GM13977 (cell line): ENCODE measurements around the gene CALHM1.

Experiments
- DNase-seq: peaks from one replicate; pipeline ENCODE4 v3.0.0; 2012; ENCODE audit warnings: low spot score
- CTCF ChIP-seq: IDR thresholded peaks from 2 replicates; pipeline ENCODE4 v1.5.1; 2012; ENCODE audit warnings: mild to moderate bottlenecking, control low read depth; ENCODE audit not compliant: insufficient read depth; ENCODE audit errors: extremely low read depth, missing control alignments
- in situ Hi-C: fragments of 300-500 bp; cut with MboI; formaldehyde crosslinking; loops from one replicate; pipeline ENCODE4 v1.12.0; 2022; ENCODE audit warnings: low sequenced_read_pairs, low pct_unique_long_range_greater_than_20kb, mixed read lengths, inconsistent platforms; ENCODE audit not compliant: unreplicated experiment

The CALHM1 gene

GRCh38 chr10:103474077-103474476 lies 15.4 kb upstream of the CALHM1 start:
- TF ChIP-seq CTCF = no peak

GRCh38 chr10:103473261-103473671 lies 14.6 kb upstream of the CALHM1 start:
- in situ Hi-C loops = no loop called here
- no peak for TF ChIP-seq CTCF
- no peak for DNase-seq

More at GRCh38 chr10:103474077-103474476, 15.4 kb upstream of the CALHM1 start:
- DNase-seq = no peak
- in situ Hi-C loops = no loop called here

GRCh38 chr10:103472005-103472404 lies 13.3 kb upstream of the CALHM1 start:
- DNase-seq = peak; percentile 72
- no peak for TF ChIP-seq CTCF
- in situ Hi-C loops = no loop called here

- in situ Hi-C loops = no loop called here
- peak; percentile 89 for DNase-seq
- TF ChIP-seq CTCF = no peak
Observed at GRCh38 chr10:103470761-103471653, 12.3 kb upstream of the CALHM1 start.

GRCh38 chr10:103469201-103469600 lies 10.5 kb upstream of the CALHM1 start:
- in situ Hi-C loops = no loop called here
- no peak for DNase-seq
- TF ChIP-seq CTCF = no peak

- in situ Hi-C loops = no loop called here
- no peak for TF ChIP-seq CTCF
Observed at GRCh38 chr10:103467406-103467805, 8.7 kb upstream of the CALHM1 start.

More at GRCh38 chr10:103467406-103467805, 8.7 kb upstream of the CALHM1 start:
- no peak for DNase-seq
